Activated naive CD8-positive, alpha-beta T cell treated with anti-CD3 and anti-CD28 coated beads for 36 hours (primary cell): ENCODE measurements around the gene CSF1. TPM values are rescaled to one million over a fixed set of nuclear protein-coding genes. Genes with fewer than 3 reads are reported as not detected.

Experiments used
- DNase-seq: peaks from one replicate; pipeline ENCODE4 v3.0.0; 2021
- H3K27ac Mint-ChIP-seq: one replicate; pipeline ENCODE4 v1.8.0; 2022; ENCODE audit warnings: mild to moderate bottlenecking, moderate library complexity, mixed read lengths
- H3K27me3 Mint-ChIP-seq: one replicate; pipeline ENCODE4 v1.8.0; 2022; ENCODE audit warnings: mild to moderate bottlenecking, mixed read lengths
- H3K36me3 Mint-ChIP-seq: one replicate; pipeline ENCODE4 v1.8.0; 2021; ENCODE audit warnings: mild to moderate bottlenecking, mixed read lengths
- H3K4me1 Mint-ChIP-seq: one replicate; pipeline ENCODE4 v1.8.0; 2021; ENCODE audit warnings: mixed read lengths
- H3K4me3 Mint-ChIP-seq: one replicate; pipeline ENCODE4 v1.8.0; 2022; ENCODE audit warnings: mild to moderate bottlenecking, moderate library complexity, mixed read lengths
- H3K9me3 Mint-ChIP-seq: one replicate; pipeline ENCODE4 v1.8.0; 2022; ENCODE audit warnings: mixed read lengths
- total RNA-seq, 2 experiments: library from RNA; stranded (reverse); gene quantifications; one replicate each; pipeline ENCODE4 v1.2.3, GENCODE V29; 2021

The CSF1 gene
- total RNA-seq, 2 experiments from 2014 or later = 21.2 to 24.9 TPM

DNA sequence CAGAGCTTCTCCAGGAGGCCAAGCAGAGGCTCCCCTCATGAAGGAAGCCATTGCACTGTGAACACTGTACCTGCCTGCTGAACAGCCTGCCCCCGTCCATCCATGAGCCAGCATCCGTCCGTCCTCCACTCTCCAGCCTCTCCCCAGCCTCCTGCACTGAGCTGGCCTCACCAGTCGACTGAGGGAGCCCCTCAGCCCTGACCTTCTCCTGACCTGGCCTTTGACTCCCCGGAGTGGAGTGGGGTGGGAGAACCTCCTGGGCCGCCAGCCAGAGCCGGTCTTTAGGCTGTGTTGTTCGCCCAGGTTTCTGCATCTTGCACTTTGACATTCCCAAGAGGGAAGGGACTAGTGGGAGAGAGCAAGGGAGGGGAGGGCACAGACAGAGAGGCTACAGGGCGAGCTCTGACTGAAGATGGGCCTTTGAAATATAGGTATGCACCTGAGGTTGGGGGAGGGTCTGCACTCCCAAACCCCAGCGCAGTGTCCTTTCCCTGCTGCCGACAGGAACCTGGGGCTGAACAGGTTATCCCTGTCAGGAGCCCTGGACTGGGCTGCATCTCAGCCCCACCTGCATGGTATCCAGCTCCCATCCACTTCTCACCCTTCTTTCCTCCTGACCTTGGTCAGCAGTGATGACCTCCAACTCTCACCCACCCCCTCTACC, 19.1 kb downstream of the CSF1 start:
- no peak for DNase-seq
- H3K36me3 Mint-ChIP-seq = peaks cover 33% of the 10 kb centered on the region
- no peak overlapping the region for H3K4me3 Mint-ChIP-seq
- no peaks in the 10 kb centered on the region for H3K9me3 Mint-ChIP-seq
- H3K27me3 Mint-ChIP-seq = no peaks in the 10 kb centered on the region
- no peak overlapping the region for H3K27ac Mint-ChIP-seq
- H3K4me1 Mint-ChIP-seq = peaks cover 5% of the 10 kb centered on the region

- H3K9me3 Mint-ChIP-seq = no peaks in the 10 kb centered on the region
- no peak overlapping the region for H3K4me3 Mint-ChIP-seq
- DNase-seq = no peak
- no peaks in the 10 kb centered on the region for H3K27me3 Mint-ChIP-seq
- no peak overlapping the region for H3K27ac Mint-ChIP-seq
- H3K36me3 Mint-ChIP-seq = peaks cover 28% of the 10 kb centered on the region
- H3K4me1 Mint-ChIP-seq = peaks cover 5% of the 10 kb centered on the region
These were observed 19.8 kb downstream of the CSF1 start for GRCh38 chr1:109930252-109930993.

- DNase-seq = no peak
- Mint-ChIP-seq H3K36me3 (peaks cover 20% of the 10 kb centered on the region), H3K9me3 (no peaks in the 10 kb centered on the region), H3K27me3 (no peaks in the 10 kb centered on the region), H3K4me1 (peaks cover 5% of the 10 kb centered on the region), H3K27ac (no peak overlapping the region), H3K4me3 (no peak overlapping the region)
These were observed 20.6 kb downstream of the CSF1 start for GRCh38 chr1:109931189-109931731.

- Mint-ChIP-seq H3K9me3 (peaks cover 3% of the 10 kb centered on the region), H3K36me3 (peaks cover 17% of the 10 kb centered on the region), H3K27me3 (no peaks in the 10 kb centered on the region), H3K4me3 (no peak overlapping the region), H3K4me1 (peaks cover 5% of the 10 kb centered on the region), H3K27ac (no peak overlapping the region)
- no peak for DNase-seq
These were observed 21.4 kb downstream of the CSF1 start for GRCh38 chr1:109931911-109932636.

DNA sequence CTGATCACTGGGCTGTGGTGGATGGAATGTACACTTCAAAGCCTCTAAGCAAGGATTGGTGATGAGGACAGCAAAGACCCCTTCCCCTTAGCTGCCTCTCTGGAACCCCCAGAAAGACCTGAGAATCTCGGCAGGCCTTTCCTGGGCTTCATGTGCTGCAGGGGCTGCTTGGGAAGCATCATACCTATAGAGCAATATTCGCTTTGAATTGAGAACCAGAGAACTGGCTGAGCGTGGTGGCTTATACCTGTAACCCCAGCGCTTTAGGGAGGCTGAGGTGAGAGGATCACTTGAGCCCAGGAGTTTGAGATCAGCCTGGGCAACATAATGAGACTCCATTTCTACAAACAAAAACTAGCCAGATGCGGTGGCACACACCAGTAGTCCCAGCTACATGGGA, 22.0 kb downstream of the CSF1 start:
- H3K36me3 Mint-ChIP-seq = peaks cover 13% of the 10 kb centered on the region
- peaks cover 5% of the 10 kb centered on the region for H3K4me1 Mint-ChIP-seq
- no peak overlapping the region for H3K4me3 Mint-ChIP-seq
- no peak overlapping the region for H3K27ac Mint-ChIP-seq
- H3K9me3 Mint-ChIP-seq = peaks cover 7% of the 10 kb centered on the region
- no peak for DNase-seq
- no peaks in the 10 kb centered on the region for H3K27me3 Mint-ChIP-seq

DNA sequence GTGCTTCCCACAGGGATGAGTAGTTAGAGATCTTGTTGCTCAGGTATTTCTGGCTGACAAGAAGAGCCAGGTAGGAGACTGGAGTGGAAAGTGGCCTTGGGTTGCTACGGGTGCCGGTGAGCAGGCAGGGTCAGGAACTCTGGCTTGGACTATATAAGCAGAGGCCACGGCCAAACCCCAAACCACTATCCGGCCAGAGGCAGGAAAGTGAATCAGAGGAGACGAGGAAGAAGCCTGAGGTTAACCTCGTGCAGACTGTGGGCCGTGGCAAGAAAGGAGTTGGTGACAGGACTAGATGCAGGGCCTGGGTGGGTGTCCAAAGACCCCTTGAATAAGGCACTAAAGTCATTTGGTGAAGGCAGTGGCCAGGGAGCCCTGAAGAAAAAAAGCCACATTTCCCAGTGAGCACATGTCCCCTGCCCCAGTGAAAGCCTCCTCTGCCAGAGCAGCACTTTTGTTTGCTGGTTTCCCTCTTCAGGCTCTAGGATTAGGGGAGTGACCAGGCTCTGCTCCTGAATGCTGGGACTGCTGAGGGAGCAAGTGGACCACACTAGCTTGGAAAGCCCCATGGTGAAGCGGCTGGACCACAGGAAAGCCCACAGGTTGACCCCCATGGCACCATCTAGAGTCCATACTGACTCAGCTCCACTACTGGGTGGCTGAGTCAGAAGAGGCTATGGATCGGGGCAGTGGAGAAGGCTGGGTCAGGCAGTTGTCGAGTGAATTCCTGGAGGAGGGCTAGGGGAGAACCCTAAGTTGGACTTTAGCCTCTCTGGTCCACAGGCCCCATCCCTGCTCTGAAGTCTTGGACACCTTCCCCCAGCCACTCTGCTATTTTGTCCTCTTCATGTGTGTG, 23.4 kb downstream of the CSF1 start:
- no peaks in the 10 kb centered on the region for H3K27me3 Mint-ChIP-seq
- peaks cover 10% of the 10 kb centered on the region for H3K36me3 Mint-ChIP-seq
- peaks cover 5% of the 10 kb centered on the region for H3K4me1 Mint-ChIP-seq
- DNase-seq = no peak
- no peak overlapping the region for H3K27ac Mint-ChIP-seq
- peaks cover 12% of the 10 kb centered on the region for H3K9me3 Mint-ChIP-seq
- H3K4me3 Mint-ChIP-seq = no peak overlapping the region

DNA sequence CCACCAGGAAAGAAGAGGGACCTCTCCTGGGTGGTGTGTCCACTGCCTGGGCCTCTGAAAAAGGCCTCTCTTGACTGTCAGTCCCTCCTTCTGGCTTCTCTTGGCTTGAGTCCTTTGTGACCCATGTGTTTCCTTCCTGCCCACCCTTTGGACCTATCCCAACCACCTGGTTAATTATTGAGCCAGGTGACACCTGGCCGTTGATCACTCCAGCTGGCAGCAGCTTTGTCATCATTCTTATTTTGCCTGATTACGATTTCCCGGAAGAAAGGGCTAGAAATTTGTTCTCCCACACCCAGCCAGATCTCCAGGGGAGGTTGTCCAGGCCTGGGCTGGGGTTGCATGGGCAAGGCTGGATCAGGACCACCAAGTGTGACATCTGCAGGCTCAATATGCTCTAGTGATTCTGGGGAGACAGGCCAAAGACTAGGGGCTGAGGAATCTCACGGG, 24.8 kb downstream of the CSF1 start:
- Mint-ChIP-seq H3K27ac (no peak overlapping the region), H3K27me3 (no peaks in the 10 kb centered on the region)

DNA sequence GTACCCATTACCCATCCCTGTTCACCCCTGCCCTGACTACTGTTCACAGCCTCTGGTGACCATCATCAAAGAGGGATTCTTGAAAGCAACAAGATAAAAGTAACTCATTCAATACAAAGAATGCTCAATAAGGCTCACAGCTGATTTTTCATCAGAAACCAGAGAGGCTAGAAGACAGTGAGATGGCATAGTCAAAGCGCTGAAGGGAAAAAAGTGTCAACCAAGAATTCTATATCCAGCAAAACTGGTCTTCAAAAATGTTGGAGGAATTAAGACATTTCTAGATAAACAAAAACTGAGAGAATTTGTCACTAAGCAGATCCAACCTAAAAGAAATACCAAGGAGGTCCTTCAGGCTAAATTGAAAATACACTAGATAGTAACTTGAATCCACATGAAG, 27.1 kb downstream of the CSF1 start:
- Mint-ChIP-seq H3K27ac (no peak overlapping the region), H3K36me3 (peaks cover 5% of the 10 kb centered on the region), H3K9me3 (peaks cover 12% of the 10 kb centered on the region), H3K27me3 (no peaks in the 10 kb centered on the region), H3K4me3 (no peak overlapping the region), H3K4me1 (peaks cover 5% of the 10 kb centered on the region)
- no peak for DNase-seq

More for the DNA sequence above, 24.8 kb downstream of the CSF1 start:
- no peak for DNase-seq
- no peak overlapping the region for H3K4me3 Mint-ChIP-seq
- peaks cover 12% of the 10 kb centered on the region for H3K9me3 Mint-ChIP-seq
- H3K4me1 Mint-ChIP-seq = peaks cover 5% of the 10 kb centered on the region
- H3K36me3 Mint-ChIP-seq = peaks cover 5% of the 10 kb centered on the region

GRCh38 chr1:109938556-109938955, 27.9 kb downstream of the CSF1 start:
- Mint-ChIP-seq H3K4me1 (peaks cover 5% of the 10 kb centered on the region), H3K27me3 (no peaks in the 10 kb centered on the region), H3K36me3 (peaks cover 5% of the 10 kb centered on the region), H3K27ac (no peak overlapping the region), H3K4me3 (no peak overlapping the region), H3K9me3 (peaks cover 12% of the 10 kb centered on the region)
- DNase-seq = no peak

GRCh38 chr1:109942434-109942833, 31.8 kb downstream of the CSF1 start:
- Mint-ChIP-seq H3K4me1 (peaks cover 3% of the 10 kb centered on the region), H3K27ac (no peak overlapping the region), H3K9me3 (peaks cover 6% of the 10 kb centered on the region), H3K36me3 (no peaks in the 10 kb centered on the region), H3K4me3 (no peak overlapping the region), H3K27me3 (no peaks in the 10 kb centered on the region)
- DNase-seq = no peak

- H3K9me3 Mint-ChIP-seq = no peaks in the 10 kb centered on the region
- H3K4me1 Mint-ChIP-seq = peaks cover 8% of the 10 kb centered on the region
- no peaks in the 10 kb centered on the region for H3K36me3 Mint-ChIP-seq
- DNase-seq = no peak
- no peak overlapping the region for H3K4me3 Mint-ChIP-seq
- no peaks in the 10 kb centered on the region for H3K27me3 Mint-ChIP-seq
- no peak overlapping the region for H3K27ac Mint-ChIP-seq
These were observed 33.9 kb downstream of the CSF1 start for GRCh38 chr1:109944541-109944940.

GRCh38 chr1:109946511-109946910, 35.9 kb downstream of the CSF1 start:
- H3K36me3 Mint-ChIP-seq = no peaks in the 10 kb centered on the region
- no peak for DNase-seq
- H3K27ac Mint-ChIP-seq = no peak overlapping the region
- peaks cover 8% of the 10 kb centered on the region for H3K4me1 Mint-ChIP-seq
- no peaks in the 10 kb centered on the region for H3K27me3 Mint-ChIP-seq
- no peak overlapping the region for H3K4me3 Mint-ChIP-seq
- H3K9me3 Mint-ChIP-seq = no peaks in the 10 kb centered on the region

- Mint-ChIP-seq H3K4me3 (no peak overlapping the region), H3K27me3 (no peaks in the 10 kb centered on the region), H3K36me3 (no peaks in the 10 kb centered on the region), H3K4me1 (peaks cover 8% of the 10 kb centered on the region), H3K9me3 (no peaks in the 10 kb centered on the region), H3K27ac (no peak overlapping the region)
- no peak for DNase-seq
These were observed 37.1 kb downstream of the CSF1 start for GRCh38 chr1:109947582-109948284.

- H3K27me3 Mint-ChIP-seq = no peaks in the 10 kb centered on the region
These were observed 37.6 kb downstream of the CSF1 start for GRCh38 chr1:109948285-109948630.

More at GRCh38 chr1:109948285-109948630, 37.6 kb downstream of the CSF1 start:
- Mint-ChIP-seq H3K9me3 (no peaks in the 10 kb centered on the region), H3K27ac (no peak overlapping the region), H3K36me3 (no peaks in the 10 kb centered on the region), H3K4me1 (peaks cover 8% of the 10 kb centered on the region), H3K4me3 (no peak overlapping the region)
- no peak for DNase-seq
